ENCODE measurements around the gene DAO.

DNA sequence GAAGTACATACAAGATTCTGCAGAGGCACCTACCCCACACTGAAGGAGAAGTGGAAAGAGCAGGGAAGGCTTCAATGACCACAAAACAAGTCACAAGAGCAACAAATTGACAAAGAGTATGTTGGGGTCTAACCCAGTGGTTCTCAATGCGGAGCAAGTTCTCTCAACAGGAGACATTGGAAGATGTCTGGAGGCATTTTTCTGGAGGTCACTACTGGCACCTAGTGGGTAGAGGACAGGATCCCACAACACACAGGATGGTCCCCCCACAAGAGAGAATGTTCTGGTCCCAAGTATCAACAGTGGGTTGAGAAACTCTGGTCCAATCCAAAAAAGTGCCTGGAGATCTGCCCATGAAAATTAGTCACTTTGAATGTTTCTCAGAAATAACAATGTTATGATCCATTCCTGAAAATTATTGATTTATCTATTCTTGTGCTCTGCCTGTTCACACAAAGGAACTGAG is 25.9 kb upstream of the DAO start:
- TF ChIP-seq TAF1 (IDR thresholded peaks at IDR 0.05; ENCODE audit: low read depth): no peak
- no peak for TF ChIP-seq EZH2 (IDR thresholded peaks at IDR 0.05; ENCODE audit: borderline replicate concordance, insufficient read depth, low read length, poor library complexity, severe bottlenecking)
- no peak for TF ChIP-seq CTCF (IDR thresholded peaks at IDR 0.05; ENCODE audit: poor library complexity, severe bottlenecking)
- TF ChIP-seq REST (IDR thresholded peaks at IDR 0.05; ENCODE audit: borderline replicate concordance): no peak
- no peak for TF ChIP-seq POLR2AphosphoS5 (IDR thresholded peaks at IDR 0.05)
- TF ChIP-seq RAD21 (conservative IDR thresholded peaks at IDR 0.05): no peak
- no peak for TF ChIP-seq EP300 (conservative IDR thresholded peaks at IDR 0.05; ENCODE audit: poor library complexity, severe bottlenecking)
- no peak for TF ChIP-seq SMC3 (conservative IDR thresholded peaks at IDR 0.05; ENCODE audit: poor library complexity)

All from neural cell (in vitro differentiated cells).